ES-I3 (cell line): ENCODE results near the gene MYO9A.
"Not testable (repeated sequence)": the region's sequence is repeated elsewhere in the genome, so short reads cannot be mapped to it uniquely, and the experiment has no call there.

Experiments
- H3K36me3 ChIP-seq: 2 replicates; pipeline ENCODE4 v1.6.1; 2013; ENCODE audit warnings: mild to moderate bottlenecking, low read length, control low read depth, moderate library complexity; ENCODE audit not compliant: insufficient read depth
- H3K4me1 ChIP-seq: 2 replicates; pipeline ENCODE4 v1.6.1; 2013; ENCODE audit warnings: mild to moderate bottlenecking, control low read depth, low read length; ENCODE audit not compliant: insufficient read depth
- H3K9ac ChIP-seq: 2 replicates; pipeline ENCODE4 v1.6.1; 2013; ENCODE audit warnings: low read depth, mild to moderate bottlenecking, low read length, moderate library complexity
- H3K9me3 ChIP-seq: 2 replicates; pipeline ENCODE4 v1.6.1; 2013; ENCODE audit warnings: mild to moderate bottlenecking, low read length, moderate library complexity; ENCODE audit not compliant: control insufficient read depth, insufficient read depth

MYO9A gene

DNA sequence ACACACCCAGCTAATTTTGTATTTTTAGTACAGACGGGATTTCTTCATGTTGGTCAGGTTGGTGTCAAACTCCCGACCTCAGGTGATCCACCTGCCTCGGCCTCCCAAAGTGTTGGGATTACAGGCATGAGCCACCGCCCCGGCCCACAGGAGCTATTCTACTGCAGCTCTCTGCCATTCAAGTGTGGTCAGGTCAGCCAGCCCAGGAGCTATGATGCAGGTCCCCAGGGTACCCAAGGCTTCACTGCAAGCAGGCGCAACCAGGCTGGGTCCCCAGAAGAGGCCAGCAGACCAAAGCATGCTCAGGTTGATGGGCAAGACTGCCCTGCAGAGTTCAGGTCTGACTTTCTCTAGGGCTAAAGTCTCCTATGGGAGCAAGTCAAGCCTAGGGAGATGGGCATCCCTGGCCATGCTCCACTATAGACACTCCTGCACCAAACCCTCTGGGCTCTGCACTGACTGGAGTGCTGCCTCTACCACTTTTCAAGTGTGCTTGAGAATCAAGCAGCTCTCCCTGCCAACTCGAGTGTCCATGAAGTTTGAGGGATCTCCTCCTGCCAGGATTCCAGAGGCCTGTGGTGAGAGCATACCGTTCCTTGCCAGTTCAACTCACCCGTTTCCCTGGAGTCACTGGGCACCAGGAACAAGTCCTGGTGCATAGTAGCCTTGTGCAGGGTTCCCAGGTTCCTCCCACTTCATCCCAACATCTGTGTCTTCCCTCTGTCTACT lies 30.9 kb downstream of the MYO9A start:
- no peak overlapping the region for H3K9ac ChIP-seq
- no peaks in the 10 kb centered on the region for H3K36me3 ChIP-seq
- H3K9me3 ChIP-seq = peaks cover 3% of the 10 kb centered on the region; the same call in 1 of the 2 replicates
- H3K4me1 ChIP-seq = no peaks in the 10 kb centered on the region

DNA sequence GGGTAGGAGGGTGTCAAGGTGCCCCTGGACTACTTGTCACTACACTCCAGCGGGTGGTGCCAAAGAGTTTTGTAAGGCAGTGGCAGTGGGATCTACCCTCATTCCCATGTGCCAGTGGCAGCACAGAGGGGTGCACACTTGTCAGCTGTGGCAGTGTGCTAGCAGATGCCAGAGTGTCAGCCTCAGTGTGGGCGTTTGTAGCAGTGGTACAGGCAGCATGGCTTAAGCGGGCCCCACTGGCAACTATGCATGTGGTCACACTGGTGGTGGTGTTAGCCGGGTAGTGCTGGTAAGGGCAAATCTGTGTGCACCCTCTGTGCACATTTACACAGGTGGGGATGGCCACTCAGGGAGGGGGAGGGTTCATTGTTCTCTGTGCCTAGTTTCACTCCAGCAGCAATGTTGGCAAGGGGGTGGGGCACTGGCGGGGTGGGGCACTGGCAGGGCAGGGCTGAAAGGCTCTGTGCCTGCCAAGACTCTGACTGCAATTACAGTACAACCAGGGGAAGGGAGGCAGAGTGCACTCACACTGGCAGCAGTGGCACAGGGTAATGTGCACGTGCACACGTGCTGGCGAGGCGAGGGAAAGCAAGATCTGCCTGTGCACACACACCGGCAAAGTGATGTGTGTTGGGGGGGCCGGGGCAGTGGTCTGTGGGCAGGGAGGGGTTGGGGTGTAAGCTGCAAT lies 31.8 kb downstream of the MYO9A start:
- no peaks in the 10 kb centered on the region for H3K4me1 ChIP-seq
- peaks cover 3% of the 10 kb centered on the region; the same call in 1 of the 2 replicates for H3K9me3 ChIP-seq
- no peaks in the 10 kb centered on the region for H3K36me3 ChIP-seq
- H3K9ac ChIP-seq = no peak overlapping the region

- Histone ChIP-seq H3K9ac (no peak overlapping the region), H3K9me3 (peaks cover 3% of the 10 kb centered on the region; the same call in 1 of the 2 replicates), H3K36me3 (no peaks in the 10 kb centered on the region), H3K4me1 (no peaks in the 10 kb centered on the region)
Measured at GRCh38 chr15:72082176-72082575, 35.8 kb downstream of the MYO9A start.

GRCh38 chr15:72078887-72079286 lies 39.1 kb downstream of the MYO9A start:
- Histone ChIP-seq H3K9ac (no peak overlapping the region), H3K9me3 (no peaks in the 10 kb centered on the region; the same call in 1 of the 2 replicates), H3K4me1 (no peaks in the 10 kb centered on the region), H3K36me3 (no peaks in the 10 kb centered on the region)

DNA sequence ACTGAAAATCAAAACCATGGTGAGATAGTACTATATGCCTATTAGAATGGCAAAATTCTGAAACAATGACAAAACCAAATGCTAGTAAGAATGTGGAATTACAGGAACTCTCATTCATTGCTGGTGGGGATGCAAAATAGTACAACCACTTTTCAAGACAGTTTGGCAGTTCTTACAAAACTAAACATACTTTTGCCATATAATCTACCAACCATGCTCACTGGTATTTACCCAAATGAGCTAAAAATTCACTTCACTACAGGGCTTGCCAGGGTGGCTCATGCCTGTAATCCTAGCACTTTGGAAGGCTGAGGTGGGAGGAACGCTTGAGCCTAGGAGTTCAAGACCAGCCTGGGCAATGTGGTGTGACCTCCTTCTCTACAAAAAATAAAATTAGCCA lies 40.0 kb downstream of the MYO9A start:
- Histone ChIP-seq H3K9ac (no peak overlapping the region), H3K36me3 (no peaks in the 10 kb centered on the region), H3K4me1 (no peaks in the 10 kb centered on the region), H3K9me3 (no peaks in the 10 kb centered on the region; the same call in 1 of the 2 replicates)

- H3K9ac ChIP-seq = no peak overlapping the region
- no peaks in the 10 kb centered on the region for H3K9me3 ChIP-seq
- H3K36me3 ChIP-seq = no peaks in the 10 kb centered on the region
- no peaks in the 10 kb centered on the region for H3K4me1 ChIP-seq
Measured at GRCh38 chr15:72074335-72075060, 43.5 kb downstream of the MYO9A start.

DNA sequence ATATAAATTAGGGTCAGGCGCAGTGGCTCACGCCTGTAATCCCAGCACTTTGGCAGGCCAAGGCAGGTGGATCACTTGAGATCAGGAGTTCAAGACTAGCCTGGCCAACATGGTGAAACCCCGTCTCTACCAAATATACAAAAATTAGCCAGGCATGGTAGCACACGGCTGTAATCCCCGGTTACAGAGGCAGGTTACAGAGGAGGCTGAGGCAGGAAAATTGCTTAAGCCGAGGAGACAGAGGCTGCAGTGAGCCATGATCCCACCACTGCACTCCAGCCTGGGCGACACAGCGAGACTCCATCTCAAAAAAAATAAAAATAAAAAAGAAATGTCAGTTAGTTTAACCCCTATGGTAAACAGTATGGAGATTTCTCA lies 46.5 kb downstream of the MYO9A start:
- H3K9me3 ChIP-seq, H3K9ac ChIP-seq, H3K4me1 ChIP-seq, H3K36me3 ChIP-seq: not testable (repeated sequence)

DNA sequence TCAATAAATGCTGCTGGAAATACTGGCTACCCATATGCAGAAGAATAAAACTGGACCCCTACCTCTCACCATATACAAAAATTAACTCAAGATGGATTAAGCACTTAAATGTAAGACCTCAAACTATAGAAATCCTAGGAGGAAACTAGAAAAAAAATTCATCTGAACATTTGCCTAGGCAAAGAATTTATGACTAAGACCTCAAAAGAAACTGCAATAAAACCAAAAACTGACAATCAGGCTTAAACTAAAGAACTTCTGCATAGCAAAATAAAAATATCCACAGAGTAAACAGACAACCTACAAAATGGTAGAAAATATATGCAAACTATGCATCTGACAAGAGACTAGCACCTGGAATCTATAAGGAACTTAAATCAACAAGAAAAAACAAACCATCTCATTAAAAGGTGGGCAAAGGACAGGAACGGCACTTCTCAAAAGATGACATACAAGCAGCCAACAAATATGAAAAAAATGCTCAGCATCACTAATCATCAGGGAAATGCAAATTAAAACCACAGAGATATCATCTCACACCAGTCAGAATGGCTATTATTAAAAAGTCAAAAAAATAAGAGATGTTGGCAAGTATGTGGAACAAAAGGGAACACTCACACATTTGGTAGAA lies 47.0 kb downstream of the MYO9A start:
- H3K36me3 ChIP-seq = no peaks in the 10 kb centered on the region
- no peak overlapping the region for H3K9ac ChIP-seq
- no peaks in the 10 kb centered on the region for H3K4me1 ChIP-seq
- no peaks in the 10 kb centered on the region for H3K9me3 ChIP-seq

DNA sequence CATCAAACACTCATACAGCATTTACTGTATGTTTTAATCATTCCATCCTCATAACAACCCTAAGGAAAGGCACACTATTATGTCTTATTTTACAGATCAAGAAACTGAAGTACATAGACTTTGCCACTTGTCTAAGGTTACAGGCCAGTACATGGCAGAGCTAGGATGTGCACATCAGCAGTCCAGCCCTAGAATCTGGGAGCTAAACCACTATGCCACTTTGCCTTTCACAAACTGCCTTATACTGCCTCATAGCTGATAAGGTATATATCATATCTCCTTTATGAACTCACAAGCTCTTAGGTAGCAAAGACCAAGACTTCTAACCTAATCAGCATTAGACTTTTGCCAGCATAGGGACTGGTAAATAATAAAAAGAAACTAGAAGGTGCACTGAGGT lies 49.1 kb downstream of the MYO9A start:
- Histone ChIP-seq H3K4me1 (no peaks in the 10 kb centered on the region), H3K9me3 (no peaks in the 10 kb centered on the region), H3K36me3 (no peaks in the 10 kb centered on the region), H3K9ac (no peak overlapping the region)

DNA sequence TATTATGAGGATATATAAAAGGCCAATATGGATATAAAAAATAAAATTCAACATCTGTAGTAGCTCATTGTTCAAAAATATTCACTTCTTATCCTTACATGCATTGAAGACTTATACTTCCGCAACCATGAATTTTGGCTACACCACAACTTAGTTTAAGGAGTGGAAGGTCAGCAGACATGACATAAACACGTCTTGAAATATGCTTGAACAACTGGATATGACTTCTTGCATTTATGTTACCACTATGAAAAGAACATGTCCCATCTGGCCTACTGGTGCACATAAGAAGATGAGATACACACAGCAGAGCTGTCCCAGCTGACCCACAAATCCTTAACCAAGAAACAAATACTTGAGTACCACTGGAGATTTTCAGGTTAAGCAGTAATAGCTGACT lies 52.1 kb downstream of the MYO9A start:
- Histone ChIP-seq H3K4me1 (no peaks in the 10 kb centered on the region), H3K9me3 (no peaks in the 10 kb centered on the region), H3K9ac (no peak overlapping the region), H3K36me3 (no peaks in the 10 kb centered on the region)

- Histone ChIP-seq H3K9ac (no peak overlapping the region), H3K9me3 (no peaks in the 10 kb centered on the region), H3K36me3 (no peaks in the 10 kb centered on the region), H3K4me1 (peaks cover 4% of the 10 kb centered on the region; the same call in 1 of the 2 replicates)
Measured at GRCh38 chr15:72063186-72063585, 54.8 kb downstream of the MYO9A start.

DNA sequence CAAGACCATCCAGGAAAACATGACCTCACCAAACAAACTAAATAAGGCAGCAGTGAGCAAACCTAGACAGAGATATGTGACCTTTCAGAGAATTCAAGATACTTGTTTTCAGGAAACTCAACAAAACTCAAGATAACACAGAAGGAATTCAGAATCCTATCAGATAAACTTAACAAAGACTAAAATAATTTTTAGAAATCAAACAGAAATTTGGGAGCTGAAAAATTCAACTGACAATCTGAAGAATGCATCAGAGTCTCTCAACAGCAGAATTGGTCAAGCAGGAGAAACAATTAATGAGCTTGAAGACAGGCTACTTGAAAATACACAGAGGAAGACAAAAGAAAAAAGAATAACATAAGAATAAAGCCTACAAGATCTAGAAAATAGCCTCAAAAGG lies 55.6 kb downstream of the MYO9A start:
- peaks cover 12% of the 10 kb centered on the region for H3K4me1 ChIP-seq
- no peaks in the 10 kb centered on the region for H3K36me3 ChIP-seq
- no peak overlapping the region for H3K9ac ChIP-seq
- no peaks in the 10 kb centered on the region for H3K9me3 ChIP-seq

GRCh38 chr15:72060687-72061250 lies 57.2 kb downstream of the MYO9A start:
- H3K9ac ChIP-seq = no peak overlapping the region
- peaks cover 15% of the 10 kb centered on the region for H3K4me1 ChIP-seq
- no peaks in the 10 kb centered on the region for H3K9me3 ChIP-seq
- H3K36me3 ChIP-seq = no peaks in the 10 kb centered on the region

- Histone ChIP-seq H3K9me3 (no peaks in the 10 kb centered on the region), H3K4me1 (peaks cover 15% of the 10 kb centered on the region), H3K9ac (no peak overlapping the region), H3K36me3 (no peaks in the 10 kb centered on the region)
Measured at GRCh38 chr15:72058585-72058984, 59.4 kb downstream of the MYO9A start.
